ENCODE results near the gene PRKCE.

- TF ChIP-seq GATA2 (IDR thresholded peaks at IDR 0.05; ENCODE audit: low read depth, low read length) (peak; percentile 81), GATA3 (IDR thresholded peaks at IDR 0.05; ENCODE audit: low read depth, low read length) (0 out of 2 replicates have a peak, but pooled peaks have one; percentile 24)
Observed at GRCh38 chr2:46236876-46237859, 585.7 kb downstream of the PRKCE start.
